ENCODE data around the gene GCK.

GCK gene

GRCh38 chr7:44162785-44163395 is 26.3 kb downstream of the GCK start:
- CTCF ChIA-PET: no interaction called here
- POLR2A ChIA-PET: no interaction called here
- no peak for DNase-seq (ENCODE audit: extremely low spot score)
- no peak for TF ChIP-seq BHLHE40 (IDR thresholded peaks at IDR 0.05; ENCODE audit: borderline replicate concordance)
- TF ChIP-seq HDGF (IDR thresholded peaks at IDR 0.05; ENCODE audit: borderline replicate concordance): no peak
- no peak for TF ChIP-seq LEF1 (IDR thresholded peaks at IDR 0.05; ENCODE audit: borderline replicate concordance)
- TF ChIP-seq ZNF384 (IDR thresholded peaks at IDR 0.05): no peak
- no peak for TF ChIP-seq PKNOX1 (IDR thresholded peaks at IDR 0.05)
- TF ChIP-seq ELF4 (IDR thresholded peaks at IDR 0.05): no peak
- no peak for TF ChIP-seq SP1 (IDR thresholded peaks at IDR 0.05)
- TF ChIP-seq TARDBP (IDR thresholded peaks at IDR 0.05): no peak
- no peak for TF ChIP-seq L3MBTL2 (conservative IDR thresholded peaks at IDR 0.05)
- TF ChIP-seq SUZ12 (IDR thresholded peaks at IDR 0.05): no peak

DNA sequence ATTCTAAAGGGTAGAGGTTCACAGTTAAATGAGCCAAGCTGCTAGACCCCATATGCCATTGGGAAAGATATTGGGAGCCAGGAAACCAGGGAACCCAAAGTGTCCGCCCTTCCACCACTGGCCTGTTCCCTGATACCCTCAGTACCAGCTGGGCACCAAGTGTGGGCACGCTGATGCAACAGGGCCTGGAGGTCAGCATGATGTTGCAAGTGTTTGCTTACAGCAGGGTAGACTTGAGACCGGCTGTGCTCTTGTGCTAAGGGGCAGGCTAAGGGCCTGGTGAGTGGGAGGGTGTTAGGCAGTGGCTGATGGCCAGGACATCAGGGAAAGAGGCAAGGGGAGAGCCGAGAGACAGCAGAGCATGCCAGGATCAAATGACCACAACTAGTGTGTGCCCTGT is 27.1 kb downstream of the GCK start:
- DNase-seq (ENCODE audit: extremely low spot score): no peak
- ChIA-PET POLR2A (no interaction called here), CTCF (no interaction called here)
- TF ChIP-seq BHLHE40 (IDR thresholded peaks at IDR 0.05; ENCODE audit: borderline replicate concordance) (no peak), LEF1 (IDR thresholded peaks at IDR 0.05; ENCODE audit: borderline replicate concordance) (no peak), FOXK2 (IDR thresholded peaks at IDR 0.05) (no peak), SUZ12 (IDR thresholded peaks at IDR 0.05) (no peak), CTBP1 (IDR thresholded peaks at IDR 0.05; ENCODE audit: borderline replicate concordance) (no peak), L3MBTL2 (conservative IDR thresholded peaks at IDR 0.05) (no peak), SP1 (IDR thresholded peaks at IDR 0.05) (no peak), TARDBP (IDR thresholded peaks at IDR 0.05) (no peak), HDGF (IDR thresholded peaks at IDR 0.05; ENCODE audit: borderline replicate concordance) (no peak), FOXM1 (IDR thresholded peaks at IDR 0.05; ENCODE audit: borderline replicate concordance) (no peak), FOXA1 (IDR thresholded peaks at IDR 0.05) (no peak), ZNF384 (IDR thresholded peaks at IDR 0.05) (no peak), ELF4 (IDR thresholded peaks at IDR 0.05) (no peak), ARNT (IDR thresholded peaks at IDR 0.05) (no peak), NFRKB (IDR thresholded peaks at IDR 0.05) (no peak)

DNA sequence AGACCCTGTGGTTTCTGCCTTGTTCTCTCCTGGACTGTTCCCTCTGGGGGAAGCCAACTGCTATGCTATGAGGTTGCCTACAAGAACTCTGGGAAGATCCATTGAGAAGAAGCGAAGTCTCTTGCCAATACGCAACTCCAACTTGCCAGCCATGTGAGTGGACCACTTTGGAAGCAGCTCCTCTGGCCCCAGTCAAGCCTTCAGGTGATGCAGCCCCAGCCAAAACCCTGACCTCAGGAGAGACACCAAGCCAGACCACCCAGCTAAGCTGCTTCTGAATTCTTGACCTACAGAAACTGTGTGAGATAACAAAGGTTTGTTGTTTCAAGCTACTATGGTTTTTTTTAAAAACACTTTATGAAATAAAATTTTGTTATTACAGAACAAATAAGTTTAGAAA is 27.9 kb downstream of the GCK start:
- CTCF ChIA-PET: no interaction called here
- POLR2A ChIA-PET: no interaction called here
- no peak for DNase-seq (ENCODE audit: extremely low spot score)
- TF ChIP-seq BHLHE40 (IDR thresholded peaks at IDR 0.05; ENCODE audit: borderline replicate concordance): no peak
- TF ChIP-seq SUZ12 (IDR thresholded peaks at IDR 0.05): no peak
- TF ChIP-seq CTBP1 (IDR thresholded peaks at IDR 0.05; ENCODE audit: borderline replicate concordance): no peak
- TF ChIP-seq FOXK2 (IDR thresholded peaks at IDR 0.05): no peak
- TF ChIP-seq SP1 (IDR thresholded peaks at IDR 0.05): no peak
- TF ChIP-seq ELF4 (IDR thresholded peaks at IDR 0.05): no peak
- TF ChIP-seq FOXM1 (IDR thresholded peaks at IDR 0.05; ENCODE audit: borderline replicate concordance): no peak
- TF ChIP-seq L3MBTL2 (conservative IDR thresholded peaks at IDR 0.05): no peak
- TF ChIP-seq FOXA1 (IDR thresholded peaks at IDR 0.05): no peak
- TF ChIP-seq TARDBP (IDR thresholded peaks at IDR 0.05): no peak
- no peak for TF ChIP-seq ZNF384 (IDR thresholded peaks at IDR 0.05)

DNA sequence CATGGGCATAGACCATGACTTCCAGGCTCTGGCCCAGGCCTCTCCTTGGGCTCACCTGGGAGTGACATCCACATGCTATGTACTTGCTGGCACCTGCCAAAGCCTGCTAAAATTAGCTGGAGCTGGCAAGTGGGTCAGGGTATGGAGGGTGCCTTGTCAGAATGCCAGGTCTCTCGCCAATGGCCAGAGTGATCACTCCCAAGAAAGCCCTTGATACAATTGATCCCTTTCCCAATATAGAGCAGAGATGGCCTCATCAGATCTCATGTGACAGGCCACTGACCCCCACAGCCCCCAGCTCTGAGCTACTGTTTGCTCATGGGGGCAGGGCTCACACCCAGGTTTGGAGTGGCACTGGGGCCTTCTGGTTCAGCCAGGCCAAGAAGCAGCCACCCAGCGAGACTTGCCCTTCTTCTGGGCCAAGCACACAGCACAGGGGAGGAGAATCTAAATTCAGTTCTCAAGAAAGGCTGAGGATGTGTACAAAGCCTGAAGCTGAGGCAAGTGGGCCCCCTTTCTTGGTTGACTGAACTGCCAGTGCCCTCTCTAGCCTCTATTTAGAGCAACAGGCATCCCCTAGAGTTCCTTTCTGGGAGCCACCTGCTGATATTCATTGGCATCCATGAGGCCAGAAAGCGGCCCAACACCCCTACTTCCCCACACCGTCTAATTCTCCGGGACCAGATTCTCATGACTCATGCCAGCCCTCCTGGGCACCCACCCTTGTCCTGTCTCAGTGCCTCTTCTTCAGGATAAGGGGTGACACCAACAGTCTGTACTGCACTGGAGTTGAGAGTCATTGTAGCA is 29.2 kb downstream of the GCK start:
- CTCF ChIA-PET: no interaction called here
- POLR2A ChIA-PET: no interaction called here
- DNase-seq (ENCODE audit: extremely low spot score): no peak
- TF ChIP-seq HDGF (IDR thresholded peaks at IDR 0.05; ENCODE audit: borderline replicate concordance): no peak
- no peak for TF ChIP-seq SUZ12 (IDR thresholded peaks at IDR 0.05)
- TF ChIP-seq TARDBP (IDR thresholded peaks at IDR 0.05): no peak
- TF ChIP-seq L3MBTL2 (conservative IDR thresholded peaks at IDR 0.05): no peak
- TF ChIP-seq FOXA1 (IDR thresholded peaks at IDR 0.05): no peak
- TF ChIP-seq ZNF384 (IDR thresholded peaks at IDR 0.05): no peak
- TF ChIP-seq FOXK2 (IDR thresholded peaks at IDR 0.05): no peak
- no peak for TF ChIP-seq SP1 (IDR thresholded peaks at IDR 0.05)

DNA sequence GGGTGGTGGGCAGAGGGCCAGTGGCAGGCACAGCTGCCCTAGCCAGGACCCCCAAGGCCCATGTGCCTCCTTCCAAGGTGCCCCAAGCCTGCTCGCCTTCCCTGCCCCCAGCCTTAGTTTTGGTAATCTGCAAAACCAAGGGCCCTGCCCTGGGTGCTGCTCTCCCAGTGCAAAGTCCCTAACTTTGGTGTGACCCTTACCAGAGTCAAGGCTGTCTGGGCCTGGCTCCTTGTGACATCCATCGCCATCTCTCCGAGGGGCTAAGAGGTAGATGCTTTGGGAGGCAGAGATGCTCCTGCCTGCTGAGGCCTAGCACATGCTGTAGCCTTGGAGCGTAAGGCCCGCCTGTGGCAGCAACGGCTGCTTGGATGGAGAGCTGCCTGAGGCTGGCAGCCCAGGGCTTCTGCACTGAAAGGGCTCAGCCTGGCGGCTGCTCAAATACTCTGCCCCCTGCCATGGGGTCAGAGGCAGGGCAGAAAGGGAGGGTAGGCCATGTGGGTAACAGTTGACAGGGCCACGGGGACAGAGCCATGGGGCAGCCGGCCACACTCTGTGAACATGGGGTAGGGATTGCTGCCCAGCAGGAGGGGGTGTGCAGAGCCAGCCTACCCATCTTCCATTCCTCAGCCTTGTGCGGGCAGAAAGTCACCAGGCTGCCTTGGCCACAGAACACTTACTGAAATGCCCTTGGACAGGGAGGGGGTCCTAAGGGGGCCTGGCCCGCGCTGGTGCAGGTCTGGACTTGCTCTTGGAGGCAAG is 30.2 kb downstream of the GCK start:
- no peak for TF ChIP-seq ZNF384 (IDR thresholded peaks at IDR 0.05)
- TF ChIP-seq BHLHE40 (IDR thresholded peaks at IDR 0.05; ENCODE audit: borderline replicate concordance): no peak
- TF ChIP-seq ARNT (IDR thresholded peaks at IDR 0.05): no peak
- TF ChIP-seq SUZ12 (IDR thresholded peaks at IDR 0.05): no peak
- TF ChIP-seq NFRKB (IDR thresholded peaks at IDR 0.05): no peak
- CTCF ChIA-PET: no interaction called here
- DNase-seq (ENCODE audit: extremely low spot score): no peak
- POLR2A ChIA-PET: no interaction called here

DNA sequence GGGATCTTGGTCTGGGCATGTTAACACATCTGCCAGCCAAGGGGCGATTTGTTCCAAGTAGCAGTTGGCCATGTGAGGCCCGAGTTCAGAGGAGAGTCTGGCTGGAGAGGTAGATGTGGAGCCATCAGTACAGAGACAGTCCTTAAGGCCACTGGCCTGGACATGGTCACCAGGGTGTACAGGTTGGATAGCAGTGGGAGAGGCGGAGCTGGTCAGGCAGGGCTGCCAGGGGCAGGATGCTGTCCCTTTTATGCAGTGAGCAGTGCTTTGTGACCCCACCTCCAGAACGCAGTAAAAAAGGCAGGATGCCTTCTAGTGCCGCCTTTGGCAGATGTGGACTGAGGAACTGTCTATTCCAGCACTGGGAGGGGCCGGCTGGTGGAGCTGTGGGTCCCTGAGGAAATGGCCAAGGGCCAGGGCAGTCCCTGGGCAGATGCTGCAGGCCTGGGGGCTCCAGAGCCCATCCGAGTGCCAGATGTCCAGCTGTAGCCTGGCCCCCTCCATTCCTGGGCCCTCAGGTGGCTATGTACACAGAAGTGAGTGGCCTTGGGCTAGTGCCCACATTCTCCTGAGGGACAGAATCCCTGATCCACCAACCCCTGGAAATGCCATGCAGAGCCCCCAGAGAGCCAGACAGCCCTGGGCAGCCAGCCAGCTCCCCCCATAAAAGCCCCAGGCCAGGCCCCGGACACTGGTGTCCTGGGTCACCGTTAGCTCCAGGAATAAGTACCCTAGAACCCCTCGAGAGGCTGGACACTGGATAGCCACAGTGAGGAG is 31.0 kb downstream of the GCK start:
- CTCF ChIA-PET: no interaction called here
- POLR2A ChIA-PET: no interaction called here

More for the DNA sequence above, 31.0 kb downstream of the GCK start:
- no peak for DNase-seq (ENCODE audit: extremely low spot score)
- TF ChIP-seq ZNF384 (IDR thresholded peaks at IDR 0.05) (no peak), HDGF (IDR thresholded peaks at IDR 0.05; ENCODE audit: borderline replicate concordance) (no peak), PKNOX1 (IDR thresholded peaks at IDR 0.05) (no peak), ARNT (IDR thresholded peaks at IDR 0.05) (no peak), SUZ12 (IDR thresholded peaks at IDR 0.05) (no peak), LEF1 (IDR thresholded peaks at IDR 0.05; ENCODE audit: borderline replicate concordance) (no peak), FOXK2 (IDR thresholded peaks at IDR 0.05) (no peak), FOXA1 (IDR thresholded peaks at IDR 0.05) (no peak), TARDBP (IDR thresholded peaks at IDR 0.05) (no peak), ELF4 (IDR thresholded peaks at IDR 0.05) (no peak), NFRKB (IDR thresholded peaks at IDR 0.05) (no peak), CTBP1 (IDR thresholded peaks at IDR 0.05; ENCODE audit: borderline replicate concordance) (no peak), FOXM1 (IDR thresholded peaks at IDR 0.05; ENCODE audit: borderline replicate concordance) (no peak)
